Neural crest cell (in vitro differentiated cells): Measurements from ENCODE around the gene IRF9. TPM values are rescaled to one million over a fixed set of nuclear protein-coding genes. Genes with fewer than 3 reads are reported as not detected.

ENCODE experiments used
- DNase-seq: peaks from one replicate; pipeline ENCODE4 v3.0.0; 2021; ENCODE audit warnings: low read depth, mixed read lengths, low spot score
- H3K27ac Mint-ChIP-seq: one replicate; pipeline ENCODE4 v1.8.0; 2021; ENCODE audit warnings: mild to moderate bottlenecking, mixed read lengths; ENCODE audit not compliant: unreplicated experiment
- H3K27me3 Mint-ChIP-seq: 2 replicates; pipeline ENCODE4 v1.8.0; 2021; ENCODE audit warnings: low read depth, mild to moderate bottlenecking, mixed read lengths
- H3K36me3 Mint-ChIP-seq: 2 replicates; pipeline ENCODE4 v1.8.0; 2021; ENCODE audit warnings: low read depth, mild to moderate bottlenecking, mixed read lengths
- H3K4me1 Mint-ChIP-seq: 2 replicates; pipeline ENCODE4 v1.8.0; 2021; ENCODE audit warnings: mixed read lengths
- H3K4me3 Mint-ChIP-seq: one replicate; pipeline ENCODE4 v1.8.0; 2021; ENCODE audit warnings: mild to moderate bottlenecking, mixed read lengths
- H3K9me3 Mint-ChIP-seq: 2 replicates; pipeline ENCODE4 v1.8.0; 2021; ENCODE audit warnings: mixed read lengths
- total RNA-seq: library from RNA; stranded (reverse); gene quantifications from 2 replicates; pipeline ENCODE4 v1.2.1, GENCODE V29; 2021
- TF ChIP-seq, protein P1 (sequence below): fragments of 200-600 bp; sonication (generic); conservative IDR thresholded peaks from 2 replicates; pipeline ENCODE4 v1.5.0; 2021; ENCODE audit warnings: antibody characterized with exemption, mild to moderate bottlenecking

Gene IRF9
- total RNA-seq, 1 donor from 2014 or later, result 22.9 TPM

GRCh38 chr14:24181371-24182077 lies 20.5 kb downstream of the IRF9 start:
- peaks cover 2% of the 10 kb centered on the region for H3K27me3 Mint-ChIP-seq
- no peak overlapping the region for H3K27ac Mint-ChIP-seq
- H3K9me3 Mint-ChIP-seq, result no peaks in the 10 kb centered on the region
- no peak for DNase-seq
- peaks cover 4% of the 10 kb centered on the region for H3K4me1 Mint-ChIP-seq
- H3K36me3 Mint-ChIP-seq, result peaks cover 6% of the 10 kb centered on the region
- peak overlapping the region; percentile 70 for H3K4me3 Mint-ChIP-seq
- TF ChIP-seq, protein P1, sequence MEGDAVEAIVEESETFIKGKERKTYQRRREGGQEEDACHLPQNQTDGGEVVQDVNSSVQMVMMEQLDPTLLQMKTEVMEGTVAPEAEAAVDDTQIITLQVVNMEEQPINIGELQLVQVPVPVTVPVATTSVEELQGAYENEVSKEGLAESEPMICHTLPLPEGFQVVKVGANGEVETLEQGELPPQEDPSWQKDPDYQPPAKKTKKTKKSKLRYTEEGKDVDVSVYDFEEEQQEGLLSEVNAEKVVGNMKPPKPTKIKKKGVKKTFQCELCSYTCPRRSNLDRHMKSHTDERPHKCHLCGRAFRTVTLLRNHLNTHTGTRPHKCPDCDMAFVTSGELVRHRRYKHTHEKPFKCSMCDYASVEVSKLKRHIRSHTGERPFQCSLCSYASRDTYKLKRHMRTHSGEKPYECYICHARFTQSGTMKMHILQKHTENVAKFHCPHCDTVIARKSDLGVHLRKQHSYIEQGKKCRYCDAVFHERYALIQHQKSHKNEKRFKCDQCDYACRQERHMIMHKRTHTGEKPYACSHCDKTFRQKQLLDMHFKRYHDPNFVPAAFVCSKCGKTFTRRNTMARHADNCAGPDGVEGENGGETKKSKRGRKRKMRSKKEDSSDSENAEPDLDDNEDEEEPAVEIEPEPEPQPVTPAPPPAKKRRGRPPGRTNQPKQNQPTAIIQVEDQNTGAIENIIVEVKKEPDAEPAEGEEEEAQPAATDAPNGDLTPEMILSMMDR, result no peak

DNA sequence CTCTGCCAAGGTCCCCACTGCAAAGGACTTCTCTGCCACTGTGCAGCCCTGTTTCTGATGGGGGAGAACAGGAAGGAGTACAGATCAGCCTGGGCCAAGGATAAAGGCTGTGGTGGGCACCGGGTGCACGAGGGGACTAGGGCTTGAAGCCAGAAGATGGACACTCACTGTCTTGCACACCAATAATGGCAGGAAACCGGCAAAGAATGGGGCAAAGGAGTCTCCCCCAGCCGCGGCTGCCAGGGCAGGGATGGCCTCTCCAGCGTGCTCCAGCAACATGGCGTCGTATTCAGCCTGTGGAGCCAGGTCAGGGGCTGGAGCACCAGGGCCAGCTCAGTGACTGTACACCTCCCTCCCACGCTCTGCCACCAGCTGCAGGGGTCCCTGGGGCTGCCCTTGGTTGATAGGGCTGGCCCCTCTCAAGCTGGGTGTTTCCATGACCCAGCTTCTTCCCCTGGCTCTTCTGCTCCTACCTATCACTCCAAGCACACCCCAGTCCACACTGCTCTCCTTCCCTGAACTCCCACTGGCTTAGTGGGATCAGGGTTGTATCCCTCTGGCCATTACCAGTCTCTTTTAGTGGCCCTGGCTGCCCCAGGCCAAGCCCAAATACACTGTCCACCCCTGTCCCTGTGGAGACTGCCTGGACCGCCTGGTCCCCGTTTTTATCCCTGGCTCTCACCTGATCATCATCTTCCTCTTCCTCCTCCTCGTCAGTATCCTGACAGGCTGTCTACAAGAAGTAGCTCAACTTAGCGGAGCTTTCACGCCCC lies 21.2 kb downstream of the IRF9 start:
- H3K36me3 Mint-ChIP-seq, result peaks cover 6% of the 10 kb centered on the region
- no peaks in the 10 kb centered on the region for H3K9me3 Mint-ChIP-seq
- H3K27me3 Mint-ChIP-seq, result peaks cover 2% of the 10 kb centered on the region
- H3K4me1 Mint-ChIP-seq, result peaks cover 7% of the 10 kb centered on the region
- TF ChIP-seq, protein P1, result no peak
- no peak for DNase-seq
- H3K4me3 Mint-ChIP-seq, result peak overlapping the region; percentile 51
- no peak overlapping the region for H3K27ac Mint-ChIP-seq

- Mint-ChIP-seq H3K27me3 (peaks cover 2% of the 10 kb centered on the region), H3K4me3 (peak overlapping the region; percentile 47), H3K36me3 (peaks cover 6% of the 10 kb centered on the region), H3K27ac (no peak overlapping the region), H3K9me3 (no peaks in the 10 kb centered on the region), H3K4me1 (peaks cover 14% of the 10 kb centered on the region)
- TF ChIP-seq, protein P1, result no peak
- no peak for DNase-seq
Observed at GRCh38 chr14:24183014-24183481, 22.0 kb downstream of the IRF9 start.

- H3K27me3 Mint-ChIP-seq, result peaks cover 5% of the 10 kb centered on the region
- H3K27ac Mint-ChIP-seq, result no peak overlapping the region
- H3K36me3 Mint-ChIP-seq, result peaks cover 8% of the 10 kb centered on the region
- TF ChIP-seq, protein P1, result no peak
- H3K4me1 Mint-ChIP-seq, result peaks cover 25% of the 10 kb centered on the region
- DNase-seq, result no peak
- H3K4me3 Mint-ChIP-seq, result peak overlapping the region; percentile 38
- no peaks in the 10 kb centered on the region for H3K9me3 Mint-ChIP-seq
Observed at GRCh38 chr14:24184104-24184970, 23.3 kb downstream of the IRF9 start.

GRCh38 chr14:24185026-24185425 lies 24.0 kb downstream of the IRF9 start:
- TF ChIP-seq, protein P1, result no peak

More at GRCh38 chr14:24185026-24185425, 24.0 kb downstream of the IRF9 start:
- Mint-ChIP-seq H3K36me3 (peaks cover 5% of the 10 kb centered on the region), H3K4me3 (peak overlapping the region; percentile 44), H3K27me3 (peaks cover 3% of the 10 kb centered on the region), H3K9me3 (no peaks in the 10 kb centered on the region), H3K4me1 (peaks cover 24% of the 10 kb centered on the region), H3K27ac (no peak overlapping the region)
- no peak for DNase-seq
